ENCODE measurements around the gene AKAP13.

AKAP13 gene

DNA sequence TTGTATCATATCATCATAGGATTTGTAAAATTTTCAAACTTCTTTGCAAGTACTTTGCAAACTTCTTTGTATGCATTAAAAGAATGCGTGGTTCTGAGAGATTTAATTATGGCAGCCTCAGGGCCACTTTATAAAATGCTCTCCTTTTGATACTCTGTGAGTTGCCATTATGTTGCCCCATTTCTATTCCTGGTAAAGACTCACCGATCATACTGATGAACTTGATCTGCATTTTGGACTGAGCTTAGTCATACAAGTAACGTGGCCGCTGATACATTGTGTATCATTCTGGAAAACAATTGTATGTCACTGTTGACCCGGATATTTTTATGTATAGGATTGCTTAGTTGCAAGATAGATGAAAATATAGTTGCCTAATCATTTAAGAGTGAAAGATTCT, 38.8 kb downstream of the AKAP13 start:
- FAIRE-seq: no peak
- TF ChIP-seq SPI1 (IDR thresholded peaks at IDR 0.05; ENCODE audit: low read depth, low read length): no peak
- no peak for TF ChIP-seq POLR2AphosphoS5 (IDR thresholded peaks at IDR 0.05; ENCODE audit: low read depth, low read length)
- TF ChIP-seq TAF1 (IDR thresholded peaks at IDR 0.05; ENCODE audit: low read depth, low read length): no peak
- TF ChIP-seq POLR2A (IDR thresholded peaks at IDR 0.05; ENCODE audit: low read depth, low read length): no peak
- no peak for TF ChIP-seq PAX5 (IDR thresholded peaks at IDR 0.05; ENCODE audit: insufficient read depth, low read length, severe bottlenecking)
- no peak for TF ChIP-seq POU2F2 (IDR thresholded peaks at IDR 0.05; ENCODE audit: low read depth, low read length)
- no peak for DNase-seq (ENCODE audit: insufficient read length, low spot score)

DNA sequence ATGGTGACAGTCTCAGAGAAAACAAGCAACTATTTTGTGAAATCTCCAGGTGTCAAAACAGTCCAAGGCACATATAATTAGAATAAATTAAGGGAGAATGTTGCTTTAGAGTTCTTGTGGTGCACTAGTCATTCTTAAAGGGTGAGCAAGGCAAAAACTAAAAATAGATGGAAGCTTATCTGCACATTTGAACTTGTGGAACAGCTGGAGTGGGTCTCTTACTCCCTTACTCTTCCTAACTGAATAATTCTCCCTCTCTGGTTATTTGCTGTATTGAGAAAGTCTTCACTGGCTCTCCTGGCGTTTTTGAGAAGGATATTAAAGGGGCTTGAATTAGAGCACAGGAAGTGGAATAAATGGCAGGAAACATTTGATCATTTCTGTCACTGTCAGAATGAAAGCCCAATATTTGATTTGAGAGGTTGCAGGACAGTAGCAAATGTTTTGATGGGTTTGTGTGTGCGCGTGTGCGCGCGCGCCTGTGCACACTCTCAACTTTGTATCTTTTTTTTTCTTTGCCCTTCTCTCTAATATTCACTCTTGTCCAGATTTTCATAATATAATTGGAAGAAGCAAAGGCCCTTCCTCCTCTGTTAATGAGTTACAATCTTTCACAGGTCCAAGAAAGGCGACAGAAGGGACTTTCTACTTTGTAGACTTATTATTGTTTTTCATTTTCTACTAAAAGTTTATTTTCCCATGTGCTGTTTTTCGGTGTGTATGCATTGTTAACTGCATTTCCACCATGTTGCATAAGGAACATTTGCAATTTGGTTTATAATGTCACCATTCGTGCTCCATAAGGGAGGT, 40.9 kb downstream of the AKAP13 start:
- no peak for FAIRE-seq
- TF ChIP-seq POLR2AphosphoS5 (IDR thresholded peaks at IDR 0.05; ENCODE audit: low read depth, low read length) (no peak), PAX5 (IDR thresholded peaks at IDR 0.05; ENCODE audit: insufficient read depth, low read length, severe bottlenecking) (no peak), POLR2A (IDR thresholded peaks at IDR 0.05; ENCODE audit: low read depth, low read length) (no peak), POU2F2 (IDR thresholded peaks at IDR 0.05; ENCODE audit: low read depth, low read length) (no peak), SPI1 (IDR thresholded peaks at IDR 0.05; ENCODE audit: low read depth, low read length) (no peak), TAF1 (IDR thresholded peaks at IDR 0.05; ENCODE audit: low read depth, low read length) (no peak)
- DNase-seq (ENCODE audit: insufficient read length, low spot score): no peak

DNA sequence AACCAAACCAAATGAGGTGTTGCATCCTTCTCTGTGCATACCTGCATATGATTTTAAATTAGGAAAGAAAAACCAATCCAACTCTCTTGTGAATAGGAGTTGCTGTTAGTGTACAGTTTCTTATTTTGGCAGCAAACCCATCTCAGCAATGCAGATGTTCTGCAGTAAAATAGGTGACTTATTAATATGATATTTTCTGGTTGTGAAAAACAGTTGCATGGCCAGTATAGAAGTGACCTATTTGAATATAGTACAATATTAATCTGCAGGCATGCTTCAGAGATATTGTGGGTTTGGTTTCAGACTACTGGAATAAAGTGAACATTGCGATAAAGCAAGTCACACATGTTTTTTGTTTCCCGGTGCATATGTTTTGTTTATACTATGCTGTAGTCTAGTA, 42.2 kb downstream of the AKAP13 start:
- FAIRE-seq: peak; percentile 48
- DNase-seq (ENCODE audit: insufficient read length, low spot score): no peak
- TF ChIP-seq POU2F2 (IDR thresholded peaks at IDR 0.05; ENCODE audit: low read depth, low read length) (no peak), POLR2A (IDR thresholded peaks at IDR 0.05; ENCODE audit: low read depth, low read length) (no peak), PAX5 (IDR thresholded peaks at IDR 0.05; ENCODE audit: insufficient read depth, low read length, severe bottlenecking) (no peak), SPI1 (IDR thresholded peaks at IDR 0.05; ENCODE audit: low read depth, low read length) (no peak), POLR2AphosphoS5 (IDR thresholded peaks at IDR 0.05; ENCODE audit: low read depth, low read length) (no peak), TAF1 (IDR thresholded peaks at IDR 0.05; ENCODE audit: low read depth, low read length) (no peak)

DNA sequence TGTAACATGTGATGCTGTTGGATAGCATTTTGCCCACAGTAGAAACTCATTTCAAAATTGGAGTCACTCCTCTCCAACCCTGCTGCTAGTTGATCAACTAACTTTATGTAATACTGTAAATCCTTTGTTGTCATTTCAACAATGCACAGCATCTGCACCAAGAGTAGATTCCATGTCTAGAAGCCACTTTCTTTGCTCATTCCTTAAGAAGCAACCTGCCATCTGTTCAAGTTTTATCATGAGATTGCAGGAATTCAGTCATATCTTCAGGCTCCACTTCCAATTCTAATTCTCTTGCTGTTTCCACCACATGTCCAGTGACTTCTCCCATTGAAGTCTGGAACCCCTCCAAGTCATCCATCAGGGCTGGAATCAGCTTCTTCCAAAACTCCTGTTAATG, 42.9 kb downstream of the AKAP13 start:
- TF ChIP-seq TAF1 (IDR thresholded peaks at IDR 0.05; ENCODE audit: low read depth, low read length) (no peak), PAX5 (IDR thresholded peaks at IDR 0.05; ENCODE audit: insufficient read depth, low read length, severe bottlenecking) (no peak), POLR2A (IDR thresholded peaks at IDR 0.05; ENCODE audit: low read depth, low read length) (no peak), SPI1 (IDR thresholded peaks at IDR 0.05; ENCODE audit: low read depth, low read length) (no peak), POLR2AphosphoS5 (IDR thresholded peaks at IDR 0.05; ENCODE audit: low read depth, low read length) (no peak), POU2F2 (IDR thresholded peaks at IDR 0.05; ENCODE audit: low read depth, low read length) (no peak)
- DNase-seq (ENCODE audit: insufficient read length, low spot score): no peak
- FAIRE-seq: no peak

DNA sequence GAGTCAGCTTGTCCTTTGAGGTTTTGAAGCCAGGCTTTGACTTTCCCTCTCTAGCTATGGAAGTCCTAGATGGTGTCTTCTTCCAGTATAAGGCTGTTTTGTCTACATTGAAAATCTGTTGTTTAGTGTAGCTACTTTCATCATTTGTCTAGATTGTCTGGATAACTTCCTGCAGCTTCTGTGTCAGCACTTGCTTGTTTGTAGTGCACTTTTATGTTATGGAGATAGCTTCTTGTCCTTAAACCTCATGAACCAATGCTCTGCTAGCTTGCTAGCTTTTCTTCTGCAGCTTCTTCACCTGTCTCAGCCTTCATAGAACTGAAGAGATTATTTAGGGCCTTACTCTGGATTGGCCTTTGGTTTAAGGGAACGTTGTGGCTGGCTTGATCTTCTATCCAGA, 43.8 kb downstream of the AKAP13 start:
- FAIRE-seq (no peak), DNase-seq (ENCODE audit: insufficient read length, low spot score) (no peak)
- TF ChIP-seq TAF1 (IDR thresholded peaks at IDR 0.05; ENCODE audit: low read depth, low read length): no peak
- no peak for TF ChIP-seq POLR2A (IDR thresholded peaks at IDR 0.05; ENCODE audit: low read depth, low read length)
- no peak for TF ChIP-seq POU2F2 (IDR thresholded peaks at IDR 0.05; ENCODE audit: low read depth, low read length)
- TF ChIP-seq SPI1 (IDR thresholded peaks at IDR 0.05; ENCODE audit: low read depth, low read length): no peak
- TF ChIP-seq POLR2AphosphoS5 (IDR thresholded peaks at IDR 0.05; ENCODE audit: low read depth, low read length): no peak
- TF ChIP-seq PAX5 (IDR thresholded peaks at IDR 0.05; ENCODE audit: insufficient read depth, low read length, severe bottlenecking): no peak

DNA sequence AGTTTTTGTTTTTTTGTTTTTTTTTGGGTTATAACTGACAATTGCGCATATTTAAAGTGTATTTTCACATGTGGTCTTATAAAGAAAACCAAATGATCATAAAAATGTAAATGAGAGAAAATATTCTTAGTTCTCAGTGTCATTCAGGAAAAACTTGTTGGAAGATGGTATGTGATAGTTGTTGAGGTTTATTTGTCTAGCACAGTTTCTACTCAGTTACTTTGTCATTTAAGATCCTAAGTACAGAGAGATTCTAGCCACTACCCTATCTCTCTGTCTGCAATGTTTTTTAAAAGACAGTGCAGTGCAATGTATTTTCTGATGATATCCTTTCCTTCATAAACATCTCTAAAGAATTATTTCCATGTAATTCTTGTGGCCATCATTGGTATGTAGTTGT, 46.1 kb downstream of the AKAP13 start:
- DNase-seq (ENCODE audit: insufficient read length, low spot score): no peak
- no peak for TF ChIP-seq TAF1 (IDR thresholded peaks at IDR 0.05; ENCODE audit: low read depth, low read length)
- no peak for TF ChIP-seq SPI1 (IDR thresholded peaks at IDR 0.05; ENCODE audit: low read depth, low read length)
- FAIRE-seq: no peak

DNA sequence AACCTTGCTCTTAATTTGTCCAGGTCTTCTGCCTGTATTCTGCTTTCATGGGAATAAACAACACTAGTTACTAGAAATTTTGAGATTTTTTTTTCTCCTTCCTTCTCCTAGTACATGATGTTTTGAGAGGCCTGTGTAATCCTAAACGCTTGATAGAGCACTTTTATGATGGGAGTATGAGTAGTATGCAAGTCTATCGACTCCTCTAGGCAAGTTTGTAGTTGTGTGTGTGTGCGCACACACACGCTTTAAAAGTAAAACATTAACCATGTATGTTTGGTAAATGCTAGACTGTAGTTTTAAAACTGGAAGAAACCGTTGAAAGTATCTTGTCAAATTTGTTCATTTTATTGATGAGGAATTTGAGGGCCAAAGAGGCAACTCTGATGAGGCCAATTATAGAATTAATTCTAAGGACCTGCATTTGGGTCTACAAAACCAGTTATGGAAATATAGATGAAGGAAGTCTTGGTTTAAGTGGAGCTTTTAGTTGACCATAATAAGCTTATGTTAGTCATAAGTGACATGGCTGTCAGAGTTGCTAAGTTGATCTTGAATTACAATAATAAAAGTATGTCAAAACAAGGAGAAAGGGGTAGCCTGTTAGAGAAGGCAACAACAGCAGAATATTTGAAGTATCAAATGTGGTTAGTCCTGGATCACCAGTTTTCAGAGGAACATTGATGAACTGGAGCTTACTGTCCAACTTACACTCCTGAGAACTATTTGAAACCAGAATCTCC, 47.1 kb downstream of the AKAP13 start:
- DNase-seq (ENCODE audit: insufficient read length, low spot score) (no peak), FAIRE-seq (no peak)
- TF ChIP-seq POLR2A (IDR thresholded peaks at IDR 0.05; ENCODE audit: low read depth, low read length): no peak
- no peak for TF ChIP-seq SPI1 (IDR thresholded peaks at IDR 0.05; ENCODE audit: low read depth, low read length)
- TF ChIP-seq PAX5 (IDR thresholded peaks at IDR 0.05; ENCODE audit: insufficient read depth, low read length, severe bottlenecking): no peak
- TF ChIP-seq TAF1 (IDR thresholded peaks at IDR 0.05; ENCODE audit: low read depth, low read length): no peak
- TF ChIP-seq POU2F2 (IDR thresholded peaks at IDR 0.05; ENCODE audit: low read depth, low read length): no peak
- no peak for TF ChIP-seq POLR2AphosphoS5 (IDR thresholded peaks at IDR 0.05; ENCODE audit: low read depth, low read length)

DNA sequence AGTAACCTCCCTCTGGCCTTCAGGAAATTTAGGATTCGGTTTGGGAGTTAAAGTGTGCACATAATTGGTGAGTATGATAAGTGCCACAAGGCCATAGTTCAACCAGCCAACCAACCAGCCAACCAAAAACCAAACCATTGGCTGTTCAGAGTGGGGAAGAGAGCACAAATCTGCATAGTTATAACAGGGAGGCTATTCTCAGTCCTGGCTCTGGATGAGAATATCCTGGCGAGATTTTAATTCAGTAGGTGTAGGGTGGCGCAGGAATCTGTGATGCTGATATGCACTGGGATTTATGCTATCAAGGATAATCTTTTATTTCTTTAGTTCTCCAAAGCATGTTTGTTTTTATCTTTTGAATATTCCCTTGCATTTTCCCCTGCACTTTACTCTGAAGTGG, 49.1 kb downstream of the AKAP13 start:
- FAIRE-seq: no peak
- no peak for TF ChIP-seq POLR2A (IDR thresholded peaks at IDR 0.05; ENCODE audit: low read depth, low read length)
- no peak for TF ChIP-seq PAX5 (IDR thresholded peaks at IDR 0.05; ENCODE audit: insufficient read depth, low read length, severe bottlenecking)
- TF ChIP-seq SPI1 (IDR thresholded peaks at IDR 0.05; ENCODE audit: low read depth, low read length): no peak
- TF ChIP-seq TAF1 (IDR thresholded peaks at IDR 0.05; ENCODE audit: low read depth, low read length): no peak
- TF ChIP-seq POU2F2 (IDR thresholded peaks at IDR 0.05; ENCODE audit: low read depth, low read length): no peak
- TF ChIP-seq POLR2AphosphoS5 (IDR thresholded peaks at IDR 0.05; ENCODE audit: low read depth, low read length): no peak
- DNase-seq (ENCODE audit: insufficient read length, low spot score): no peak

DNA sequence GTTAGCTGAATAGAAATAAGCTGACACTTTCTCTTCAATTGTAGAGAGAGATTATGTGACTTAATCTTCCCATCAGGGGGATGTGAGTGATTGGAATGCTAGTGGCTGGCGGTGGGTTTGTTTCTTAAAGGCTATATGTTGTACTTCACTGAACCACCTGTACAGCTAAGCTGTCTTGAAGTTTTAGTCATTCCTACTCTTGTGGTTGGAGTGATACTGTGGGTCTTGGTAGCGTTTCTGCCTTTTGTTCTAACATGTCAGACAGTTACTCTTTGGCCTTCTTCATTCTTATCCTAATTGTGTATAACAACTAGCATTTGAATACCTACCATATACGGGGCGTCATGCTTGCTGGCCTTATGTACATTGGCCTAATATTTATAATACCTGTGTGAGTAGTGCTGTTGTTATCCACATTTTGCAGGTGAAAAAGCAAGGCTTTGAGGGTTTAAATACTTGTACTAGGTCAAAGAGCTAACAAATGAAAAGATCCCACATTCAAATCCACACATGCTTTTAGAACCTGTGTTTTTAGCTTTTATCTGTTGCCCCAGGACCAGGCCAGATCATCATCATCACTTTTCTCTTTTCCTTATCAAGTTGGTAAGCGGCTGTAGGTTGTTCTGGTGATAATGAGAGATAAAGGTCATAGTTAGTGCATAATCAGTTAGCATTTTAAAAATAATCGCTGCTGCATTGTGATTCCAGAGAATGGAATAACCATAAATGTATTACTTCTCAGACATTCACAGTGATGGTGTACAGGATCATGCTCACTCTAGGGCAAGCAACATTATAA, 50.2 kb downstream of the AKAP13 start:
- peak; percentile 32 for DNase-seq (ENCODE audit: insufficient read length, low spot score)
- no peak for TF ChIP-seq PAX5 (IDR thresholded peaks at IDR 0.05; ENCODE audit: insufficient read depth, low read length, severe bottlenecking)
- peak; percentile 61 for TF ChIP-seq SPI1 (IDR thresholded peaks at IDR 0.05; ENCODE audit: low read depth, low read length)
- no peak for TF ChIP-seq TAF1 (IDR thresholded peaks at IDR 0.05; ENCODE audit: low read depth, low read length)
- TF ChIP-seq POLR2AphosphoS5 (IDR thresholded peaks at IDR 0.05; ENCODE audit: low read depth, low read length): no peak
- FAIRE-seq: peak; percentile 93

Data from GM12891 (cell line).